GM12801 (cell line): ENCODE measurements around the gene PRR12.

Experiments
- TF ChIP-seq, protein P1 (sequence below): IDR thresholded peaks from one replicate; pipeline ENCODE4 v1.5.1; 2011; ENCODE audit warnings: control low read depth; ENCODE audit not compliant: insufficient read length; ENCODE audit errors: extremely low read depth

Gene PRR12

DNA sequence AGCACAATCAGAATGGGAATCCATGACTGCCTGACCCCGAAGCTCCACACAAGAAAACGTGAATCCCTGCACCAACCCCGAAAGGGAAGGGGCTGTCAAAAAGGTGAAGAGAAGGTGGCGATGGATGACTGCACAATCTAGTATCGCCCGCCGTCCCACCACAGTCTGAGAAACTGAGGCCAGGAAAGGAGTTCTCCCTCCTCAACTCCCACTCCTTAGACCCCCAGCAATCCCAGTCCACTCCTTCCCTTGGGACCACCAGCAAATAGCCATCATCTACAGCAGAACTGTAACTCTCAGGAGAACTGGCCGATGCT lies 11.1 kb upstream of the PRR12 start:
- TF ChIP-seq, protein P1, sequence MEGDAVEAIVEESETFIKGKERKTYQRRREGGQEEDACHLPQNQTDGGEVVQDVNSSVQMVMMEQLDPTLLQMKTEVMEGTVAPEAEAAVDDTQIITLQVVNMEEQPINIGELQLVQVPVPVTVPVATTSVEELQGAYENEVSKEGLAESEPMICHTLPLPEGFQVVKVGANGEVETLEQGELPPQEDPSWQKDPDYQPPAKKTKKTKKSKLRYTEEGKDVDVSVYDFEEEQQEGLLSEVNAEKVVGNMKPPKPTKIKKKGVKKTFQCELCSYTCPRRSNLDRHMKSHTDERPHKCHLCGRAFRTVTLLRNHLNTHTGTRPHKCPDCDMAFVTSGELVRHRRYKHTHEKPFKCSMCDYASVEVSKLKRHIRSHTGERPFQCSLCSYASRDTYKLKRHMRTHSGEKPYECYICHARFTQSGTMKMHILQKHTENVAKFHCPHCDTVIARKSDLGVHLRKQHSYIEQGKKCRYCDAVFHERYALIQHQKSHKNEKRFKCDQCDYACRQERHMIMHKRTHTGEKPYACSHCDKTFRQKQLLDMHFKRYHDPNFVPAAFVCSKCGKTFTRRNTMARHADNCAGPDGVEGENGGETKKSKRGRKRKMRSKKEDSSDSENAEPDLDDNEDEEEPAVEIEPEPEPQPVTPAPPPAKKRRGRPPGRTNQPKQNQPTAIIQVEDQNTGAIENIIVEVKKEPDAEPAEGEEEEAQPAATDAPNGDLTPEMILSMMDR, result no peak

DNA sequence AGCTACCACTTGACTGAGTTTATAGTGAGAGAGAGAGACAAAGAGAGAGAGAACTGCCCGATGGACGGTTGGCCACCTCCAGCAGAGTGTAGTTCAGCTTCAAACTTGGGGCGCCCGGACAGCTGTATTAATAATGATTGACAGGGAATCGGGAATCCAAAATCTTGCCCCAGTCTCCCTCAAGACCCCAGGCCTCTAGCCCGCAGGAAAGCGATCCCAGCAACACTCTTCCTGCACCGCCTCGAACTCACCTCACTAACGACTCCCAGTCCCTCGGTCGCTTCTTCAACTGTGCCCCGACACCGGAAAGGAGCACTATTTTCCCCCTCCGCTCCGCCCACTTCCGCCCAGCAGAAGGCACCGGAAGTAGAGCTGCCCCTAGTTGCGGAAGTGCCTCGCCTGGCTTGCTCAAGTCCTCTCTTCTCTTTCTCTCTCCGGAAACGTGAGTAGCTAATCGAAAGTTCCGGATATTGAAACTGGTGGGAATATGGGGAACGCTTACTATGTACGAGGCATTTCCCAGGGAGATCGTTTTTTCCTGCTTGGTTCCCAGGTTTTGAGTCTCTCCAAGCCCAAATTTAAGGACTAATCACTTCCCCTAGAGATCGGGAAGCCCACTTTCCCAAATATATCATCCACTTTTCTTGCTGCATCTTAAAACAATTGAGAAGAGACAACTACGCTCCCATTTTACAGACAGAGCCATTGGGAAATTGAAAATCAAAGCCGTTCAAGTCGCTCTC lies 10.5 kb upstream of the PRR12 start, which contains the start of gene NOSIP:
Gene NOSIP (minus strand): TSS at position 293 of the 743 bp plus-strand sequence. CDS start 19,865 bp downstream, outside the sequence.
- TF ChIP-seq, protein P1, result no peak

DNA sequence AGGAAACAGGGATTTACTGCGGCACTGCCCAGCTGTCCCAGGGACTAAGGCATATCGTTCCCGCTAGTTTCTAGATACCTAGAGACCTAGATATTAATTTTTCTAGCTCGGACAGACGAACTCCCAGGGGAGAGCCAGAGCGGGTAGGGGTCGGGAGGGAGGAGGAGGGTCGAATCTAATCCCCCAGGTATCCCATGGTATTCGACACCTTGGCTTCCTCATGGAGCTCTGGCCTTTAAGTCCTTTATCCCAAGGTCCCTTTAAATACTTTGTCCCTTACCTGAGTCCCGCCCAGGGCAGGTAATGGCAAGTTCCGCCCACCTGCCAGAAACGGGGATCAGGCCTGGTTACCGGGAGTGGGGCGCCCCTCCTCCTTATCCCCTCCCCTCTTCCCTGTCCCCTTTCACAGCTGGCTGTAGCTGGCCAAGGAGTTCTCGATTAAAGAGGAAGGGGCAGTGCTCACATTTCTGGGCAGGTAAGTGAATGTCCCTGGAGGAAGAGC lies 9.9 kb upstream of the PRR12 start, which contains the start of gene PRRG2:
Gene PRRG2 (plus strand): TSS at position 310 of the 502 bp plus-strand sequence. CDS start 1,904 bp downstream, outside the sequence.
- TF ChIP-seq, protein P1, result no peak

DNA sequence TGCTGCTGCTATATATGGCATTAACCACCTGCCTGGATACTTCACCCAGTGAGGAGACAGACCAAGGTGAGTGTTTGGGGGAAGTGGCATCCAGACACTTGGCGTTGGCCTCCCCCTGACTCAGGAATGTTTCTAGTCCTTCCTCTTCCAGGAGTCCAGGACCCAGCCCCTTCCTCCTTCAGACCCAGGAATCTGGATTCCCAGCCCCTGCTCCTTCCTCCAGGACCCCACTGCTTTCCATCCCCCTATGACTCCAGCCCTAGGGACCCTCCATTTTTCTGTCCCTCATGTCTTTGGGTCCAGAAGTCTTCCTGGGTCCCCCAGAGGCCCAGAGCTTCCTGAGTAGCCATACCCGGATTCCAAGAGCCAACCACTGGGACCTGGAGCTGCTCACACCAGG lies 7.7 kb upstream of the PRR12 start:
- TF ChIP-seq, protein P1, result no peak

DNA sequence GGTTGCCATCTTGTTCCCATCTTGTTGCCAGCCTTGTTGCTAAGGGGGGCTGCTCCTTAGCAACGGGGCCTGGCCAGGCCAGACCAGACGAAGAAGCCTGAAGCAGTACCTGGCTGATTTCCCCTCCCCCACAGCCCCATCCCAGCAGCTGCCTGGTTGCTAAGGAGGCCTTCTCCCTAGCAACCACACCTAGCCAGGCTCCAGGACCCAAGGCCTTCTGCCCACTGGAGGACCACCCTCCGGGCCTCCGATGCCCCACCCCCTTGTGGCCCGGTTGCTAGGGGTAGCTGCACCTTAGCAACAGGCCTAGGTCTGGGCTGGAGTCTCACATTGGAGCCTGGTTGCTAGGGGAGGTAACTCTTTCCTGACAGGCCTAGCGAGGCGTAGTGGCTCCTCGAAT lies 6.0 kb upstream of the PRR12 start:
- TF ChIP-seq, protein P1, result no peak

DNA sequence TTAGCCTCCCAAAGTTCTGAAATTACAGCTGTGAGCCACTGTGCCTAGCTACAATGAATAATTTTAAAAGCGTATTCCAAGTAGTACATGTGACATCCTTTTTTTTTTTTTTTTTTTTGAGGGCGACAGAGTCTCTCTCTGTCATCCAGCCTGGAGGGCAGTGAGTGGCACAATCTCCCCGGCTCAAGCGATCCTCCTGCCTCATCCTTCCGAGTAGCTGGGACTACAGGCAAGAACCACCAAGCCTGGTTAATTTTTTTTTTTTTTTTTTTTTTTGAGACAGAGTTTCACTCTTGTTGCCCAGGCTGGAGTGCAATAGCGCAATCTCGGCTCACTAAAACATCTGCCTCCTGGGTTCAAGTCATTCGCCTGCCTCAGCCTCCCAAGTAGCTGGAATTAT lies 3.8 kb upstream of the PRR12 start:
- TF ChIP-seq, protein P1, result no peak

DNA sequence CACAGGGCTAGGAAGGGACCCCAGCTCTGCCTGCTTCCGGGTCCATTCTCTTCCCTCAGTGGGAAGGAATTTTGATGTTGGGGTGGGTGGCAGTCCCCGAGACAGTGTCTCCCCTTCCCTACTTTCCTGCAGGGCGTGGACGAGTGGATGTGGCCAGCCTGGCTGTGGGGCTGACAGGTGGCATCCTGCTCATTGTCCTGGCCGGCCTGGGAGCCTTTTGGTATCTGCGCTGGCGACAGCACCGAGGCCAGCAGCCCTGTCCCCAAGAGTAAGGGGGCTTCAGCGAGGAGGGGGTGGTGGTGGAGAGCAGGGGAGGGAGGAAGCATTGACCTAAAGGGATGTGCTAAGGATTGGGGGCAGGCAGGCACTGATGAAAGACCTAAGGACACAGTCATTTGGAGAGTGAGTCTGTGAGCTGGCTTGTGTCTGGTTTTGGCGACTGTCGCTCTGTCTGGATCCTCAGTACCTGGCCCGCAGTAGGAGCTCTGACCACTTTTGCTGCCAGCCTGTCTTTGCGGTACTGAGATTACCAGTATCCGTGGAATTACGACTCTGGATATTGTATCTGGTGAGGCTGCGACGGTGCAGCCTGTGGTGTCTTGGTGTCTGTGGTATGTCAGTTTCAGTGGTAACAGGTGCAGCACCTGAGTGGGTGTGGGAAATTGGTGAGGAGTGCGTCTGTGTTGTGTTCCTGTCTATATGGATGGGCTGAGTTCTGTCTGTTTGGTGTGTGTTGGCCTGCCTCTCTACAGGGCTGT lies 2.4 kb upstream of the PRR12 start:
- TF ChIP-seq, protein P1, result no peak
